IPS-11a (cell line): ENCODE data around the gene SFR1.

Experiments
- H3K4me3 ChIP-seq: one replicate; pipeline ENCODE4 v1.5.1; 2013; ENCODE audit warnings: low read depth, low read length, control low read depth

The SFR1 gene

DNA sequence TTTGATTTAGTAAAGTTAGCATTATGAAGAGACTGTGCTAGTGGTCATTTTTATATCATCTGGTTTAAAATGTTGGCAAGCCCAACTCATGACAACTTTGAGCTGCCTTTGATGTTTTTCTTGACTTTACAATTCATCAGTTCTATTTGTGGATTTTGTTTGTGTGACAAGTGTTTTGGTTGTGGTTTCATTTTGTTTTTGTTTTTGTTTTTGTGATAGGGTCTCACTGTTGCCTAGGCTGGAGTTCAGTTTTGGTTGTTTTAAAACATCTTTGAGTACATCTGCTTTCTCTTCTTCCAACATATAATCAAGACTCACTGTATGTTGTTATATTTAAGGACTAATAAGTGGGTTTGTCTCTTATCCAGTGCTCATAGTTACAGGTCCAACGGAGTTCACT is 17.6 kb upstream of the SFR1 start:
- H3K4me3 ChIP-seq, result no peak overlapping the region

- H3K4me3 ChIP-seq, result no peak overlapping the region
These were observed 17.0 kb upstream of the SFR1 start for GRCh38 chr10:104104926-104105325.

- no peak overlapping the region for H3K4me3 ChIP-seq
These were observed 11.9 kb upstream of the SFR1 start for GRCh38 chr10:104109908-104110662.

- no peak overlapping the region for H3K4me3 ChIP-seq
These were observed 8.5 kb upstream of the SFR1 start for GRCh38 chr10:104113376-104113956.

DNA sequence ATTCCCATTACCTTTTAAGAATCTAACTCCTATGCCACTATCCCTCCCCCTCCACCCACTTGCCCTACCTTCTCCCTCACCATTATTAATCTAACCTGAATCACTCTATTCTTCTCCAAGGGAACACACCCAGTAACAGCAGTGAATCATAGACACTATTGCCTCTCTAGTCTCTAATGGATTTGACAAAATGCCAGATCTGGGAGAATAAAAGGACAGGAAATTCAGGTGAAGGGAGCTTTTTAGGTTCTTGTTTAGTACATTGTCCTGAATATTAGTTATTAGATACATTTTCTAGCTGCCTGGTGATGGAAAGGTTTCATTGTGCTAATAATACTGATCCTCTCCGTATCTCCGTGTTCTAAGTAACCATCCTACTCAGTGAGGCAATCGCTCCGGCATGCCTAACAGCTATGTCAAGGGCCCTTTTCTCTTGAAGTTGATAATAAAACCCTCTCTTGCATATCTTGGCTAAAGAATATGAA is 4.1 kb upstream of the SFR1 start:
- no peak overlapping the region for H3K4me3 ChIP-seq

DNA sequence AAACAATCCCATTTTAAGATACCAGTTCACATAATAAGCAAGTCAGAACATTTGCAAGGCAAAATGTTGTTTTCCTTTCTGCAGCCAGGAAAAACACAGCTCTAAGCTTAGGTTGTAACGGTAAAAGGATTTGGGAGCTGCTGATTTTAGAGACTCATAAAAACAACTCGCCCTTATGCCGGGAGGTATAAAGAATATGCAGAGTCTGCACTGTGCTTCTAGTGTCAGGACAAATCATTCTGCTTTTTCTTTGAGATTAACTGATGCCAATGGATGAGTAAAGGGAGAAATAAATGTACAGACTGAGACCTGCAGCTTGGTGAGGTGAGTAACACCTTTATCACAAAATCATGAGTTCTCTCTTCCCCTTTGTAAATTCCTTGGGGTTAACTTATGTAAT is 2.0 kb upstream of the SFR1 start:
- H3K4me3 ChIP-seq, result no peak overlapping the region

- H3K4me3 ChIP-seq, result peak overlapping the region; percentile 5
These were observed 1.5 kb upstream of the SFR1 start for GRCh38 chr10:104120512-104120902.

- peak overlapping the region; percentile 38 for H3K4me3 ChIP-seq
These were observed 977 bp upstream of the SFR1 start for GRCh38 chr10:104120903-104121484.

DNA sequence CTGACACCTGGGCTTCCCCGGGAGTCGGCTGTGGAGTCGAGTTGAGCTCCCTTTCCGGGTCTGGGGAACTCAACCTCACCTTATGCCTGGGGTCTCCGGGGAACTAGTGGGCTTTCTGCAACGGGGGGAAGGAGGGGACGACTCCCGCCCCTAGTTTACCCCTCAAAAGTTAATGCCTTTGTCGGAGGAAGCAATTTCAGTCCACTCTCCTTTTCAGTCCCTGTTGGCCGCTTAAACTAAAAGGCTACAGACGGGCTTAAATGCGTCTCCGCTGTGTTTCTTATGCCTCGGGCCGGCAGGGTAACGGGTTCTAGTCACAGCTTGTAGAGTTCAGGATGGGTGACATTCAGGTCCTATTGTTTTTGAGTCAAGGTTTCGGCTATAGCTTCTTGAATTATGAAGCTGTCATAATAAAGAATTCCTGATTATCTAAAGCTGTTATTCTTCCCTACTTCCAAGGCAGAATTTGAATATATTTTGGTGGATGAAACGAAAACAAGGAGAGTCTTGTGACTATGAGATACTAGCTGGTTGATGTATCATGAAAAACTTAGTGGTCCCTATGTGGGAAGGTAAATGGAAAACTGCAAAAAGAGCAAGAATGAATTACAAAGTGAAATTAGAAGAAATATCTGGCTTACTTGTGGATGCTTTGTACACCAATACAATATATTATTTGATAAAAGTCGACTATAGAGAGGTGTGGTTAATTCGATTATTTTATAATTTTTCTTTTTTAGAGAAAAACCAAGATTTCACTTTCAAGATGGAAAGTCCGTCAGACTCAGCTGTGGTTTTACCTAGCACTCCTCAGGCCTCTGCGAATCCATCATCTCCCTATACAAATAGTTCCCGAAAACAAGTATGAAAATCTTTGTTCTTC is 495 bp downstream of the SFR1 start:
- peak overlapping the region; percentile 85 for H3K4me3 ChIP-seq

GRCh38 chr10:104123397-104123796 is 1.4 kb downstream of the SFR1 start:
- H3K4me3 ChIP-seq, result no peak overlapping the region

GRCh38 chr10:104127411-104127810 is 5.4 kb downstream of the SFR1 start:
- no peak overlapping the region for H3K4me3 ChIP-seq

GRCh38 chr10:104128214-104128613 is 6.2 kb downstream of the SFR1 start:
- H3K4me3 ChIP-seq, result no peak overlapping the region

- H3K4me3 ChIP-seq, result no peak overlapping the region
These were observed 8.1 kb downstream of the SFR1 start for GRCh38 chr10:104130041-104130440.

DNA sequence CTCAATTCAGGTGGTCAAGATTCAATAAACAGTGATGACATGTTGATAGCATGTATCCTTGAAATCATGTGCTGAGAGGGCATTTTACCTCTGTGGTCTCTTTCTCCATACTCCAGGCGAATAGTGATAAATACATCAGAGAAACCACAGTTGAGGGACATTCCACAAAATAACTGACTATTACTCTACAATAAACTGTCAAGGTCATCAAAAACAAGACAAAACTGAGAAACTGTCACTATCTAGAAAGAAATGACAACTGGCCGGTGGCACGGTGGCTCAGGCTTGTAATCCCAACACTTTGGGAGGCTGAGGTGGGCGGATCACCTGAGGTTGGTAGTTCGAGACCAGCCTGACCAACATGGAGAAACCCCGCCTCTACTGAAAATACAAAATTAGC is 16.2 kb downstream of the SFR1 start:
- no peak overlapping the region for H3K4me3 ChIP-seq

- H3K4me3 ChIP-seq, result no peak overlapping the region
These were observed 17.2 kb downstream of the SFR1 start for GRCh38 chr10:104139221-104139620.

GRCh38 chr10:104142081-104142480 is 20.1 kb downstream of the SFR1 start:
- H3K4me3 ChIP-seq, result no peak overlapping the region

GRCh38 chr10:104143829-104144228 is 21.9 kb downstream of the SFR1 start:
- H3K4me3 ChIP-seq, result no peak overlapping the region

- no peak overlapping the region for H3K4me3 ChIP-seq
These were observed 23.0 kb downstream of the SFR1 start for GRCh38 chr10:104144931-104145330.

- no peak overlapping the region for H3K4me3 ChIP-seq
These were observed 24.9 kb downstream of the SFR1 start for GRCh38 chr10:104146882-104147281.

GRCh38 chr10:104150139-104150538 is 28.2 kb downstream of the SFR1 start:
- H3K4me3 ChIP-seq, result no peak overlapping the region

DNA sequence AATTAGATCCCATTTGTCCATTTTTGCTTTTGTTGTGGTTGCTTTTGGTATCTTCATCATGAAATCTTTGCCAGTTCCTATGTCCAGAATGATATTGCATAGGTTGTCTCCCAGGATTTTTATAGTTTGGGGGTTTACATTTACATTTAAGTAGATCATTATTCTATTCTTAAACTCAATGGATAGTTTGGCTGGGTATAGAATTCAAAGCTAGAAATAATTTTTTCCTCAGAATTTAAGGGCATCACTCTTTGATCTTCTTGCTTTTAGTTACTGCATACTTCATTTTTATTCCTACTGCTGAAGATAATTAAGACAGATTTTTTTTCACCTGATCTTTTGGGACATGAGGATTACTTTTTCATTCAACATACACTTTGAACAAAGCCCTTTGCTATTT is 29.8 kb downstream of the SFR1 start:
- H3K4me3 ChIP-seq, result no peak overlapping the region
